GM15510 (cell line): ENCODE results near the gene CRB2.

Source experiments
- POLR2A ChIP-seq: IDR thresholded peaks from 3 replicates; pipeline ENCODE4 v1.6.1; 2011; ENCODE audit warnings: borderline replicate concordance; ENCODE audit not compliant: insufficient read length; ENCODE audit errors: extremely low read depth

The CRB2 gene

DNA sequence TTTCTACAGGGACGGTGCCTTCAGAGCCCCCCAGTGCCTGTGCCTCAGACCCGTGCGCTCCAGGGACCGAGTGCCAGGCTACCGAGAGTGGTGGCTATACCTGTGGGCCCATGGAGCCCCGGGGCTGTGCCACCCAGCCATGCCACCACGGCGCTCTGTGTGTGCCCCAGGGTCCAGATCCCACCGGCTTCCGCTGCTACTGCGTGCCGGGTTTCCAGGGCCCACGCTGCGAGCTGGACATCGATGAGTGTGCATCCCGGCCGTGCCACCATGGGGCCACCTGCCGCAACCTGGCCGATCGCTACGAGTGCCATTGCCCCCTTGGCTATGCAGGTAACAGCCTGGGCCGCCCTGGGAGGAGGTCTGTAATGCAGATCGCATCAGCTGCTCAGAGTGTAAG lies 6.9 kb downstream of the CRB2 start:
- TF ChIP-seq POLR2A = no peak

DNA sequence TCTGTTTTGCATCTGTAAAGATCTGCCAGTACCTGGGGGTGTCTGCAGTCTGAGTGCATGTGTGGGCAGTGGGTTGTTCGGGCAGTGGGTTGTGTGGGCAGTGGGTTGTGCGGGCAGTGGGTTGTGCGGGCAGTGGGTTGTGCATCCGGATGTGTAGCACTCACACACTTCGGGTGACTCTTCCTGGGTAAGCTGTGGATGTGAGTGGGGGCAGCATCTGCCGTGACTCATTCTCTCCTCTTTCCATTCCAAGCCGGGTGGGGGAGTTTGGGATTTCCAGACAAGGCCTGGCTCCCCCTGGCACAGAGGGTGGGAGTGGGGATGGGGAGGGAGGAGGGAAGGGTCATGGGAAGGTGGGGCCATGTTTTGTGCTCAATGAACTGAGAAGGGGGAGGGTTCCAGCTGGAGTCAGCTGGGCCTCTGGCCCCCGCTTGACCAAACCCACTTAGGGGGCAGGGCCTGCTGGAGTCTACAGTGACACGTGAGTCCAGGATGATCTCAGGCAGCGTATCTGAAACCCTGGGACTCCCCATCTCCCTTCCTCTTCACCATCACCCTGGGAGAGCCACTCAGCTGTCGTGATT lies 8.3 kb downstream of the CRB2 start:
- no peak for TF ChIP-seq POLR2A

DNA sequence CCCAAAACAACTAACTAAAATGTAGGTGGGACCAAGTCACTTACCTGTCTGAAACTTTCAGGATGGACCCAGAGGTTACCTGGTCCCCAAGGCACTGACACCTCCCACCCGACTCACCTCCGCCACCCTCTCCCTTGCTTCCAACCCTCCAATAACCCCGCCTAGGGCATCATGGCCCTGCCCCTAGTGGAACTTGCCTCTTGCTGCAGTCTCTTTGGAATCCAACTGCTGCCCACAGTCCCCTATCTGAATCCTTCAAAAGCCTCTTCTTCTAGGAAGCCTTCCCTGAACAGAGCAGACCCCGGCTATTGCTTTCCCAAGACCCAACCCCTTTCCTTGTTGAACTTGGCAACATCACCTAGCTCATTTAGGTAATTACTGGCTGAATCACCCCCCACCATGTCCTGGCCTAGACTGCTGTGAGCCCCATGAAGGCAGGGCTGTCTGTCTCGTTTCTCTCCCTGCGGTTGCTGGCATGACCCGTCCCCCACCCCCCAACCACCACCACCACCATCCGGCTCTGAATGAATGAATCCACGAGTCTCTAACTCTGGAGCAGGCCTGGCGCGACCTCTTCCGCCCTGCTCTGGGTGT lies 9.4 kb downstream of the CRB2 start:
- no peak for TF ChIP-seq POLR2A

DNA sequence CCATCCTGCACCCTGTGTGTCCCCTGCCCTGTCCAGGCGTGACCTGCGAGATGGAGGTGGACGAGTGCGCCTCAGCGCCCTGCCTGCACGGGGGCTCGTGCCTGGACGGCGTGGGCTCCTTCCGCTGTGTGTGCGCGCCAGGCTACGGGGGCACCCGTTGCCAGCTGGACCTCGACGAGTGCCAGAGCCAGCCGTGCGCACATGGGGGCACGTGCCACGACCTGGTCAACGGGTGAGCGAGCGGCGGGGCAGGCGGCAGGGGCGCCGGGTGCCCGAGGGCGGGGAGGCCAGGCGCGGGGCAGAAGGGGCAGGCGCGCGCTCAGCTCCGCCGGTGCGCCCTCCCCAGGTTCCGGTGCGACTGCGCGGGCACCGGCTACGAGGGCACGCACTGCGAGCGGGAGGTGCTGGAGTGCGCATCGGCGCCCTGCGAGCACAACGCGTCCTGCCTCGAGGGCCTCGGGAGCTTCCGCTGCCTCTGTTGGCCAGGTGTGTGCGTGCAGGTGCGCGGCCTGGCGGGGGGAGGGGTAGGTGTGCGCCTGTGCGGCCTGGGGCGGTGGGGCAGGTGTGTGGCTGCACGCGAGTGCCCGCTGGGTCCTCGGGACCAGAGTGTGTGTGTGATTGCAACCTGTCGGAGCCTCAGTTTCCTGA lies 10.0 kb downstream of the CRB2 start:
- TF ChIP-seq POLR2A = no peak

DNA sequence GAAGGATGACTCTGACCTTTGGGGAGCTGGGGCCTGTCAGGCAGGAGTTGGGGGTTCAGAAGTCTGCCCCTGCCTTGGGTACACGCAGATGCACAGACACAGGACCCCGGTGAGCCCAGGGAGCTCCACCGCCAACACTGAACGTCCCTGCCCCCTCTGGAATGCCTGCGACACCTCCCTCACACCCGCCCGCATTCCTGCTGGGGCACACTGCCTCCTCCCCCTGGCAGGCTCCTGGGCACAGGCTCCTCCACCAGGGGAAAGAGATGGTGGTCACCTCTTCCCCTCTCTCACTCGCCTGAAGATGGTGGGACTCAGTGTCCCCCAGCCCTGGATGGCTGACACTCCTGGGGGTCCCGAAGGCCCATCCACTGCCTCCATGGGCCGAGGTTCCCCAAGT lies 12.0 kb downstream of the CRB2 start:
- TF ChIP-seq POLR2A = no peak

DNA sequence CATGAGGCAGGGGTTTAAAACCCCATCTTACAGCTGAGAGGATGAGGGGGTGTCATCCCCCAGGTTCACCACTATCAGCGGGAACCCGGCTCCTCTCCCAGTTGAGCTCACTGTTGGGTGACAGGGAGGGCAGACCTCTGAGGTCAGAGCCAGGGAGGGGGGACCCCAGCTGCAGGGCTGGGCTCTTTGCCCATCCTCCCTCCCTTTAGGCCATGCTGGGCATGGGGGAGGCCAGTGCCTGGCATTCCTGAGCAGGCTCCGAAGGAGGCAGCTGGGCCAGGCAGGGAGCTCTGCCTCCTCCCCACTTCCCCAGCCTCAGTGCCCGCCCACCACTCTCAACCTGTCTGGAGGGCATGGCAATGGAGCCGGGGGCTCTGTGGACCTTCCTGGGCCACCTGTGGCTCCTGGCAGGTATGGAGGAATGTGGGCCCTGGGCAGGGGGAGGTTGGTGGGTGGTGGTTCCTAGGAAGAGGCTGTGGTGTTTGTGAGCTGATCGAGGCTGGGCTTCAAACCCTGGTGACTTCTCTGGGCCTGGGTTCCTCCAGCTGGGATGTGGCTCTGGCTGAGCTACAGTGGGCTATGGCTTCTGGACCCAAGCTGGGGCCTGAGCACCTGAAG lies 12.6 kb downstream of the CRB2 start:
- TF ChIP-seq POLR2A = no peak

DNA sequence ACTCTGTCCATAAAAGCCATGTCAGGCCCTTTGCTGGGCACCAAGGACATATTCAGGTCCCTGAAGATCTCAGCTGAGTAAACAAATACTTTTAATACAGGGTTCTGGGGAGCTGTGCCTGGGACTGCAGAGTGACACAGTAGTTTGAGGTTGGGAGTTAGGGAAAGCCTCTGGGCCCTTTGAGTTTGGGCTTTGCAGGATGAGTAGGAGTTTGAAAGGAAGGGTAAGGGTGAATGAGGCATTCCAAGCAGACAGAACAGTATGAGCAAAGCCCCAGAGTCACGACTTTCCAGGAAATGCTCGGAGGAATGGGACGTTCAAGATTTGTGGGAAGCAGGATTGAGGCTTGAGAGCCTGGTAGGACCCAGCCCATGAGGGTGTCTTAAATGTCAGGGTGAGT lies 13.3 kb downstream of the CRB2 start:
- no peak for TF ChIP-seq POLR2A

DNA sequence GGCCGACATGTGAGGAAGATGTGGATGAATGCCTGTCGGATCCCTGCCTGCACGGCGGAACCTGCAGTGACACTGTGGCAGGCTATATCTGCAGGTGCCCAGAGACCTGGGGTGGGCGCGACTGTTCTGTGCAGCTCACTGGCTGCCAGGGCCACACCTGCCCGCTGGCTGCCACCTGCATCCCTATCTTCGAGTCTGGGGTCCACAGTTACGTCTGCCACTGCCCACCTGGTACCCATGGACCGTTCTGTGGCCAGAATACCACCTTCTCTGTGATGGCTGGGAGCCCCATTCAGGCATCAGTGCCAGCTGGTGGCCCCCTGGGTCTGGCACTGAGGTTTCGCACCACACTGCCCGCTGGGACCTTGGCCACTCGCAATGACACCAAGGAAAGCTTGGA lies 14.1 kb downstream of the CRB2 start:
- TF ChIP-seq POLR2A = no peak

DNA sequence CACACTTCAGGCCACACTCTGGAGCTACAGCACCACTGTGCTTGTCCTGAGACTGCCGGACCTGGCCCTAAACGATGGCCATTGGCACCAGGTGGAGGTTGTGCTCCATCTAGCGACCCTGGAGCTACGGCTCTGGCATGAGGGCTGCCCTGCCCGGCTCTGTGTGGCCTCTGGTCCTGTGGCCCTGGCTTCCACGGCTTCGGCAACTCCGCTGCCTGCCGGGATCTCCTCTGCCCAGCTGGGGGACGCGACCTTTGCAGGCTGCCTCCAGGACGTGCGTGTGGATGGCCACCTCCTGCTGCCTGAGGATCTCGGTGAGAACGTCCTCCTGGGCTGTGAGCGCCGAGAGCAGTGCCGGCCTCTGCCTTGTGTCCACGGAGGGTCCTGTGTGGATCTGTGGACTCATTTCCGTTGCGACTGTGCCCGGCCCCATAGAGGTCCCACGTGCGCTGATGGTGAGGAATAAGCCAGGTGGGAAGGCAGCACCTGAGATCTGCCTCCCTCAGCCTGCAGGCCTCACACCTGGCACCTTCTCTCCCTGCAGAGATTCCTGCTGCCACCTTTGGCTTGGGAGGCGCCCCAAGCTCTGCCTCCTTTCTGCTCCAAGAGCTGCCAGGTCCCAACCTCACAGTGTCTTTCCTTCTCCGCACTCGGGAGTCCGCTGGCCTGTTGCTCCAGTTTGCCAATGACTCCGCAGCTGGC lies 14.7 kb downstream of the CRB2 start:
- TF ChIP-seq POLR2A = no peak

DNA sequence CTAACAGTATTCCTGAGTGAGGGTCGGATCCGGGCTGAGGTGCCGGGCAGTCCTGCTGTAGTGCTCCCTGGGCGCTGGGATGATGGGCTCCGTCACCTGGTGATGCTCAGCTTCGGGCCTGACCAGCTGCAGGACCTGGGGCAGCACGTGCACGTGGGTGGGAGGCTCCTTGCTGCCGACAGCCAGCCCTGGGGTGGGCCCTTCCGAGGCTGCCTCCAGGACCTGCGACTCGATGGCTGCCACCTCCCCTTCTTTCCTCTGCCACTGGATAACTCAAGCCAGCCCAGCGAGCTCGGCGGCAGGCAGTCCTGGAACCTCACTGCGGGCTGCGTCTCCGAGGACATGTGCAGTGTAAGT lies 15.2 kb downstream of the CRB2 start:
- TF ChIP-seq POLR2A = no peak

DNA sequence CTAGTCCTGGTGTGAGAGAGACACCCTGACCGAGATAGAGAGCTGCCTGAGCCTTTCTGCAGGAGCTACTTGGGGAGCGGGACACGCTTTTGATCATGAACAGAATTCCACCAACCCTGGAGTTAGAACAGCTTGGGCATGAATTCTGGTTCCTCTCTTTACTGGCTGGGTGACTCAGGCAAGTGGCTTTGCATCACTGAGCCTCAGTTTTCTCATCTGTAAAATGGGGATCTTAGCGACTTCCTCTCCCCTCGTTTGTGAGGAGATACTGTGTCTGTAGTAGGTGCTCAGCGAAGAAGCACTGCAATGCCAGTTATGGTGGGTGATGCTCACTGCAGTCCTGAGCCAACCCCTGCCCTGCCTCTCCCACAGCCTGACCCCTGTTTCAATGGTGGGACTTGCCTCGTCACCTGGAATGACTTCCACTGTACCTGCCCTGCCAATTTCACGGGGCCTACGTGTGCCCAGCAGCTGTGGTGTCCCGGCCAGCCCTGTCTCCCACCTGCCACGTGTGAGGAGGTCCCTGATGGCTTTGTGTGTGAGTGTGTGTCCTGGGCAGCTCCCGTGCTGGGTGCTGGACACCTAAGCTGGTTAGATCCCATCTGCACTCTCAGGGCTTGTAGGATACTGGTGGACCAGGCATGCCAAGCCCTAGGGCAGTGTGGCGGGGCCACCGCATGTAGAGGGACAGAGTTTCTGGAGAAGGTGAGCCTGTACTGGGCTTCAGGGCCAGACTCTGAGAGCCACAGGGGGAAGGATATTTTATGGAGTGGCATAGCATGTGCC lies 16.0 kb downstream of the CRB2 start:
- TF ChIP-seq POLR2A = no peak

DNA sequence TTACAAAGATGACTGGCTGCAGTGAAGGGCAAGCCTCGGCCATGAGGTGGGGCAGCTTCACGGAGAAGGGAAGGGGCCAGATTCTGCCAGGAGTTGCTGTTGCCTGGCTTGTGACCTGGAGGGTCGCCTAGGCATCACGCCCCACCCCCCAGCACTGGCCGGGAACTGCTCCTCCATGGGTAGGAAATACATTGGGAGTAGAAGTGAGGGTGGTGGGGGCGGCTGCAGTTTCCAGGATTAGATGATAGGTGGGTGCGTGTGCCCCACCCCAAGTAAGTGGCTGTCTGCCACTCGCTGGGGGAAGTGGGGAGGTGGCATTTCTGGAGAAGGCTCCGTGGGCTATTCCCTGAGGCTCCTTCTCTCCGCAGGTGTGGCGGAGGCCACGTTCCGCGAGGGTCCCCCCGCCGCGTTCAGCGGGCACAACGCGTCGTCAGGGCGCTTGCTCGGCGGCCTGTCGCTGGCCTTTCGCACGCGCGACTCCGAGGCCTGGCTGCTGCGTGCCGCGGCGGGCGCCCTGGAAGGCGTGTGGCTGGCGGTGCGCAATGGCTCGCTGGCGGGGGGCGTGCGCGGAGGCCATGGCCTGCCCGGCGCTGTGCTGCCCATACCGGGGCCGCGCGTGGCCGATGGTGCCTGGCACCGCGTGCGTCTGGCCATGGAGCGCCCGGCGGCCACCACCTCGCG lies 16.9 kb downstream of the CRB2 start:
- TF ChIP-seq POLR2A = no peak

DNA sequence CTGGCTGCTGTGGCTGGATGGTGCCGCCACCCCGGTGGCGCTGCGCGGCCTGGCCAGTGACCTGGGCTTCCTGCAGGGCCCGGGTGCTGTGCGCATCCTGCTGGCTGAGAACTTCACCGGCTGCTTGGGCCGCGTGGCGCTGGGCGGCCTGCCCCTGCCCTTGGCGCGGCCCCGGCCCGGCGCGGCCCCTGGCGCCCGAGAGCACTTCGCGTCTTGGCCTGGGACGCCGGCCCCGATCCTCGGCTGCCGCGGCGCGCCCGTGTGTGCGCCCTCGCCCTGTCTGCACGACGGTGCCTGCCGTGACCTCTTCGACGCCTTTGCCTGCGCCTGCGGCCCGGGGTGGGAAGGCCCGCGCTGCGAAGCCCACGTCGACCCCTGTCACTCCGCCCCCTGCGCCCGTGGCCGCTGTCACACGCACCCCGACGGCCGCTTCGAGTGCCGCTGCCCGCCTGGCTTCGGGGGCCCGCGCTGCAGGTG lies 17.5 kb downstream of the CRB2 start:
- no peak for TF ChIP-seq POLR2A

DNA sequence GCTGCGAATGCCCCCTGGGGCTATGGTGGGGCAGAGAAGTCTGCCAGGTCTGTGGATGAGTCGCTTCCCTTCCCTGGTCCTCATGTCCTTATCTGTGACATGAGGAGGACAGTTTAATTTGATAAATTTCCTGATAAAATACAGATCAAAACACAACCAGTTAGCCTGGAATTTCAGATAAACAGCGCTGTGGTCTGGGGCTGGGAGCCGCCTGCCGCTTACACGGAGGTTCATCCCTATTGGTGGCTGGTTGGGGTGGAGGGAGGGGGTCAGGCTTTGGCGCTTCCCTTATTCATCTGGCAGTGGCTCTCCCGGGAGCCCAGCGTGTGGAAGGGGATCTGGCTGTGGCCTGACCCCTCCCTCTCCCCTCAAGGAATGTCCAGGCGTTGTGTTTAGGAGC lies 17.9 kb downstream of the CRB2 start:
- no peak for TF ChIP-seq POLR2A
